H1 (cell line): ENCODE results near the gene ANXA7. TPM values are rescaled to one million over a fixed set of nuclear protein-coding genes. Genes with fewer than 3 reads are reported as not detected.

Source experiments
- CHD1 ChIP-seq: IDR thresholded peaks from 2 replicates; pipeline ENCODE4 v1.6.1; 2012; ENCODE audit warnings: low read depth, low read length, improper control_type of control experiment
- CHD7 ChIP-seq: fragments of 300-600 bp; sonication (generic); IDR thresholded peaks from 2 replicates; pipeline ENCODE4 v1.7.1; 2012; ENCODE audit warnings: low read length, moderate library complexity, mild to moderate bottlenecking, inconsistent platforms; ENCODE audit not compliant: insufficient replicate concordance
- CTCF ChIP-seq, 3 experiments: IDR thresholded peaks; 1 replicate in 2 of 3; 2 replicates in 1 of 3; pipeline versions ENCODE4 v1.5.1 to v1.6.1; 2011; ENCODE audit warnings: low read length in 3 of 3, mild to moderate bottlenecking in 3 of 3, inconsistent platforms in 2 of 3, low read depth in 1 of 3, moderate library complexity in 1 of 3; ENCODE audit not compliant: insufficient read depth in 1 of 3; ENCODE audit errors: control extremely low read depth in 1 of 3
- E2F6 ChIP-seq: IDR thresholded peaks from 2 replicates; pipeline ENCODE4 v1.6.1; 2012; ENCODE audit warnings: inconsistent platforms
- EP300 ChIP-seq, 2 experiments: IDR thresholded peaks; 1 replicate in 1 of 2; 2 replicates in 1 of 2; pipeline ENCODE4 v1.6.1; 2011 to 2012; ENCODE audit warnings: low read depth in 2 of 2, low read length in 2 of 2, mild to moderate bottlenecking in 2 of 2, borderline replicate concordance in 1 of 2, inconsistent platforms in 1 of 2, moderate library complexity in 1 of 2
- HDAC6 ChIP-seq: IDR thresholded peaks from one replicate; pipeline ENCODE4 v1.7.1; 2012; ENCODE audit warnings: low read depth, mild to moderate bottlenecking, inconsistent platforms, low read length, moderate library complexity
- YY1 ChIP-seq: IDR thresholded peaks from 2 replicates; pipeline ENCODE4 v1.6.1; 2011; ENCODE audit warnings: low read depth, mild to moderate bottlenecking, low read length
- polyA plus RNA-seq, 7 experiments: library from polyadenylated mRNA; depleted of rRNA in 3 of 7; stranded (reverse) in 5 of 7; unstranded in 2 of 7; fragments of >200 nt in 5 of 7; fragments of 200-250 nt in 2 of 7; gene quantifications; 1 replicate in 5 of 7; 2 replicates in 1 of 7; 4 replicates in 1 of 7; pipeline versions ENCODE4 v1.2.1 to v1.2.3, GENCODE V29; 2011 to 2013; ENCODE audit warnings: missing spikeins in 2 of 7, mixed read lengths in 2 of 7
- total RNA-seq: library from RNA; stranded (reverse); fragmentation: NEBNext Ultra II Directional; extraction: Animal tissue kit (Norgen Biotek cat#: 25700); gene quantifications from 2 replicates; pipeline ENCODE4 v1.2.1, GENCODE V29; 2021

ANXA7 gene
- total and polyA plus RNA-seq, 2 of the 8 experiments (the other 6 are each of a cell fraction or from before 2014, with no cell fraction given), result 37.1 to 63.6 TPM

- TF ChIP-seq CHD7 (no peak), CHD1 (no peak), EP300 (IDR thresholded peaks at IDR 0.05; ENCODE audit: borderline replicate concordance in 1 of 2, low read depth in 2 of 2, low read length in 2 of 2) (no peak), E2F6 (no peak), HDAC6 (no peak), YY1 (no peak), CTCF (IDR thresholded peaks at IDR 0.05; ENCODE audit: control extremely low read depth in 1 of 3, insufficient read depth in 1 of 3, low read depth in 1 of 3, low read length in 3 of 3) (no peak)
Observed at GRCh38 chr10:73408978-73409521, 4.8 kb downstream of the ANXA7 start (continued).
